ENCODE measurements around the gene WWOX.

WWOX gene

GRCh38 chr16:78693496-78693895, 594.0 kb downstream of the WWOX start:
- Histone ChIP-seq H3K4me3 (ENCODE audit: low read depth, low read length) (no peak overlapping the region), H3K4me1 (ENCODE audit: control insufficient read depth, insufficient read depth, low read length) (no peaks in the 10 kb centered on the region), H3K9ac (ENCODE audit: low read depth, low read length) (no peak overlapping the region), H3K36me3 (ENCODE audit: control insufficient read depth, insufficient read depth, low read length) (no peaks in the 10 kb centered on the region), H3K9me3 (ENCODE audit: control insufficient read depth, insufficient read depth, low read length) (no peaks in the 10 kb centered on the region), H3K27me3 (ENCODE audit: control insufficient read depth, insufficient read depth, low read length) (no peaks in the 10 kb centered on the region)

GRCh38 chr16:78694414-78694813, 595.0 kb downstream of the WWOX start:
- Histone ChIP-seq H3K27me3 (ENCODE audit: control insufficient read depth, insufficient read depth, low read length) (no peaks in the 10 kb centered on the region), H3K9me3 (ENCODE audit: control insufficient read depth, insufficient read depth, low read length) (no peaks in the 10 kb centered on the region), H3K36me3 (ENCODE audit: control insufficient read depth, insufficient read depth, low read length) (no peaks in the 10 kb centered on the region), H3K4me3 (ENCODE audit: low read depth, low read length) (no peak overlapping the region), H3K9ac (ENCODE audit: low read depth, low read length) (no peak overlapping the region), H3K4me1 (ENCODE audit: control insufficient read depth, insufficient read depth, low read length) (no peaks in the 10 kb centered on the region)

- H3K36me3 ChIP-seq (ENCODE audit: control insufficient read depth, insufficient read depth, low read length) = no peaks in the 10 kb centered on the region
- H3K9me3 ChIP-seq (ENCODE audit: control insufficient read depth, insufficient read depth, low read length) = no peaks in the 10 kb centered on the region
- no peak overlapping the region for H3K9ac ChIP-seq (ENCODE audit: low read depth, low read length)
- H3K27me3 ChIP-seq (ENCODE audit: control insufficient read depth, insufficient read depth, low read length) = no peaks in the 10 kb centered on the region
- no peak overlapping the region for H3K4me3 ChIP-seq (ENCODE audit: low read depth, low read length)
- H3K4me1 ChIP-seq (ENCODE audit: control insufficient read depth, insufficient read depth, low read length) = no peaks in the 10 kb centered on the region
Measured at GRCh38 chr16:78695391-78695790, 595.9 kb downstream of the WWOX start.

GRCh38 chr16:78696797-78697196, 597.3 kb downstream of the WWOX start:
- H3K36me3 ChIP-seq (ENCODE audit: control insufficient read depth, insufficient read depth, low read length) = no peaks in the 10 kb centered on the region
- H3K4me1 ChIP-seq (ENCODE audit: control insufficient read depth, insufficient read depth, low read length) = no peaks in the 10 kb centered on the region
- H3K27me3 ChIP-seq (ENCODE audit: control insufficient read depth, insufficient read depth, low read length) = no peaks in the 10 kb centered on the region
- H3K9me3 ChIP-seq (ENCODE audit: control insufficient read depth, insufficient read depth, low read length) = no peaks in the 10 kb centered on the region
- no peak overlapping the region for H3K9ac ChIP-seq (ENCODE audit: low read depth, low read length)
- H3K4me3 ChIP-seq (ENCODE audit: low read depth, low read length) = no peak overlapping the region

GRCh38 chr16:78697426-78697825, 598.0 kb downstream of the WWOX start:
- H3K9me3 ChIP-seq (ENCODE audit: control insufficient read depth, insufficient read depth, low read length) = no peaks in the 10 kb centered on the region
- no peak overlapping the region for H3K4me3 ChIP-seq (ENCODE audit: low read depth, low read length)
- no peaks in the 10 kb centered on the region for H3K4me1 ChIP-seq (ENCODE audit: control insufficient read depth, insufficient read depth, low read length)
- H3K9ac ChIP-seq (ENCODE audit: low read depth, low read length) = no peak overlapping the region
- no peaks in the 10 kb centered on the region for H3K27me3 ChIP-seq (ENCODE audit: control insufficient read depth, insufficient read depth, low read length)
- H3K36me3 ChIP-seq (ENCODE audit: control insufficient read depth, insufficient read depth, low read length) = no peaks in the 10 kb centered on the region

- Histone ChIP-seq H3K36me3 (ENCODE audit: control insufficient read depth, insufficient read depth, low read length) (no peaks in the 10 kb centered on the region), H3K9ac (ENCODE audit: low read depth, low read length) (no peak overlapping the region), H3K4me1 (ENCODE audit: control insufficient read depth, insufficient read depth, low read length) (no peaks in the 10 kb centered on the region), H3K27me3 (ENCODE audit: control insufficient read depth, insufficient read depth, low read length) (no peaks in the 10 kb centered on the region), H3K9me3 (ENCODE audit: control insufficient read depth, insufficient read depth, low read length) (no peaks in the 10 kb centered on the region), H3K4me3 (ENCODE audit: low read depth, low read length) (no peak overlapping the region)
Measured at GRCh38 chr16:78703936-78704335, 604.5 kb downstream of the WWOX start.

GRCh38 chr16:78704416-78704815, 605.0 kb downstream of the WWOX start:
- Histone ChIP-seq H3K9me3 (ENCODE audit: control insufficient read depth, insufficient read depth, low read length) (no peaks in the 10 kb centered on the region), H3K27me3 (ENCODE audit: control insufficient read depth, insufficient read depth, low read length) (no peaks in the 10 kb centered on the region), H3K9ac (ENCODE audit: low read depth, low read length) (no peak overlapping the region), H3K36me3 (ENCODE audit: control insufficient read depth, insufficient read depth, low read length) (no peaks in the 10 kb centered on the region), H3K4me1 (ENCODE audit: control insufficient read depth, insufficient read depth, low read length) (no peaks in the 10 kb centered on the region), H3K4me3 (ENCODE audit: low read depth, low read length) (no peak overlapping the region)

- no peaks in the 10 kb centered on the region for H3K9me3 ChIP-seq (ENCODE audit: control insufficient read depth, insufficient read depth, low read length)
- no peak overlapping the region for H3K9ac ChIP-seq (ENCODE audit: low read depth, low read length)
- H3K36me3 ChIP-seq (ENCODE audit: control insufficient read depth, insufficient read depth, low read length) = no peaks in the 10 kb centered on the region
- no peak overlapping the region for H3K4me3 ChIP-seq (ENCODE audit: low read depth, low read length)
- H3K4me1 ChIP-seq (ENCODE audit: control insufficient read depth, insufficient read depth, low read length) = no peaks in the 10 kb centered on the region
- no peaks in the 10 kb centered on the region for H3K27me3 ChIP-seq (ENCODE audit: control insufficient read depth, insufficient read depth, low read length)
Measured at GRCh38 chr16:78705694-78706093, 606.2 kb downstream of the WWOX start.

- no peaks in the 10 kb centered on the region for H3K9me3 ChIP-seq (ENCODE audit: control insufficient read depth, insufficient read depth, low read length)
- H3K4me1 ChIP-seq (ENCODE audit: control insufficient read depth, insufficient read depth, low read length) = no peaks in the 10 kb centered on the region
- no peak overlapping the region for H3K4me3 ChIP-seq (ENCODE audit: low read depth, low read length)
- no peaks in the 10 kb centered on the region for H3K36me3 ChIP-seq (ENCODE audit: control insufficient read depth, insufficient read depth, low read length)
- H3K27me3 ChIP-seq (ENCODE audit: control insufficient read depth, insufficient read depth, low read length) = no peaks in the 10 kb centered on the region
- no peak overlapping the region for H3K9ac ChIP-seq (ENCODE audit: low read depth, low read length)
Measured at GRCh38 chr16:78706637-78707036, 607.2 kb downstream of the WWOX start.

GRCh38 chr16:78709137-78709884, 609.9 kb downstream of the WWOX start:
- H3K4me1 ChIP-seq (ENCODE audit: control insufficient read depth, insufficient read depth, low read length) = no peaks in the 10 kb centered on the region
- no peak overlapping the region for H3K4me3 ChIP-seq (ENCODE audit: low read depth, low read length)
- no peaks in the 10 kb centered on the region for H3K27me3 ChIP-seq (ENCODE audit: control insufficient read depth, insufficient read depth, low read length)
- H3K9ac ChIP-seq (ENCODE audit: low read depth, low read length) = no peak overlapping the region
- H3K9me3 ChIP-seq (ENCODE audit: control insufficient read depth, insufficient read depth, low read length) = no peaks in the 10 kb centered on the region
- H3K36me3 ChIP-seq (ENCODE audit: control insufficient read depth, insufficient read depth, low read length) = no peaks in the 10 kb centered on the region

GRCh38 chr16:78715106-78715505, 615.7 kb downstream of the WWOX start:
- no peak overlapping the region for H3K4me3 ChIP-seq (ENCODE audit: low read depth, low read length)
- H3K27me3 ChIP-seq (ENCODE audit: control insufficient read depth, insufficient read depth, low read length) = no peaks in the 10 kb centered on the region
- H3K4me1 ChIP-seq (ENCODE audit: control insufficient read depth, insufficient read depth, low read length) = no peaks in the 10 kb centered on the region
- no peaks in the 10 kb centered on the region for H3K9me3 ChIP-seq (ENCODE audit: control insufficient read depth, insufficient read depth, low read length)
- H3K36me3 ChIP-seq (ENCODE audit: control insufficient read depth, insufficient read depth, low read length) = no peaks in the 10 kb centered on the region
- H3K9ac ChIP-seq (ENCODE audit: low read depth, low read length) = no peak overlapping the region

- no peak overlapping the region for H3K9ac ChIP-seq (ENCODE audit: low read depth, low read length)
- no peak overlapping the region for H3K4me3 ChIP-seq (ENCODE audit: low read depth, low read length)
- no peaks in the 10 kb centered on the region for H3K9me3 ChIP-seq (ENCODE audit: control insufficient read depth, insufficient read depth, low read length)
- H3K27me3 ChIP-seq (ENCODE audit: control insufficient read depth, insufficient read depth, low read length) = no peaks in the 10 kb centered on the region
- no peaks in the 10 kb centered on the region for H3K36me3 ChIP-seq (ENCODE audit: control insufficient read depth, insufficient read depth, low read length)
- no peaks in the 10 kb centered on the region for H3K4me1 ChIP-seq (ENCODE audit: control insufficient read depth, insufficient read depth, low read length)
Measured at GRCh38 chr16:78715673-78716072, 616.2 kb downstream of the WWOX start.
